CD4-positive, alpha-beta T cell treated with Interleukin-2 at 100 ng/mL for 4 hours (primary cell): ENCODE measurements around the gene ZNF334.

Experiments
- DNase-seq: peaks from one replicate; pipeline ENCODE4 v3.0.0-alpha.2; 2020; ENCODE audit warnings: low spot score

The ZNF334 gene

GRCh38 chr20:46545827-46546138, 32.4 kb upstream of the ZNF334 start:
- DNase-seq: no peak

GRCh38 chr20:46545077-46545826, 31.9 kb upstream of the ZNF334 start:
- peak; percentile 28 for DNase-seq

GRCh38 chr20:46544576-46544975, 31.2 kb upstream of the ZNF334 start:
- DNase-seq: no peak

- no peak for DNase-seq
These were observed 30.6 kb upstream of the ZNF334 start for GRCh38 chr20:46543959-46544358.

- DNase-seq: no peak
These were observed 29.7 kb upstream of the ZNF334 start for GRCh38 chr20:46543033-46543432.

GRCh38 chr20:46541229-46541935, 28.0 kb upstream of the ZNF334 start:
- DNase-seq: no peak

- no peak for DNase-seq
These were observed 25.8 kb upstream of the ZNF334 start for GRCh38 chr20:46539113-46539512.

- no peak for DNase-seq
These were observed 17.3 kb upstream of the ZNF334 start for GRCh38 chr20:46530640-46531039.

- no peak for DNase-seq
These were observed 10.5 kb upstream of the ZNF334 start for GRCh38 chr20:46523696-46524328.

GRCh38 chr20:46523108-46523507, 9.7 kb upstream of the ZNF334 start:
- DNase-seq: no peak

GRCh38 chr20:46520976-46521579, 7.7 kb upstream of the ZNF334 start:
- peak; percentile 44 for DNase-seq

GRCh38 chr20:46520540-46520939, 7.2 kb upstream of the ZNF334 start:
- no peak for DNase-seq

GRCh38 chr20:46519471-46520068, 6.2 kb upstream of the ZNF334 start:
- no peak for DNase-seq

GRCh38 chr20:46509523-46509922, 3.8 kb downstream of the ZNF334 start:
- DNase-seq: no peak

GRCh38 chr20:46507760-46508407, 5.5 kb downstream of the ZNF334 start:
- no peak for DNase-seq

- no peak for DNase-seq
These were observed 7.9 kb downstream of the ZNF334 start for GRCh38 chr20:46505506-46505905.

GRCh38 chr20:46501961-46502360, 11.4 kb downstream of the ZNF334 start:
- DNase-seq: no peak

- no peak for DNase-seq
These were observed 11.9 kb downstream of the ZNF334 start for GRCh38 chr20:46501337-46501942.

GRCh38 chr20:46494077-46494476, 19.3 kb downstream of the ZNF334 start:
- no peak for DNase-seq

- no peak for DNase-seq
These were observed 22.0 kb downstream of the ZNF334 start for GRCh38 chr20:46491354-46491753.

GRCh38 chr20:46488451-46488850, 24.9 kb downstream of the ZNF334 start:
- no peak for DNase-seq

- DNase-seq: no peak
These were observed 25.7 kb downstream of the ZNF334 start for GRCh38 chr20:46487628-46488027.
